CD14-positive monocyte (primary cell): ENCODE results near the gene CAMK1G. TPM values are rescaled to one million over a fixed set of nuclear protein-coding genes. Genes with fewer than 3 reads are reported as not detected.

ENCODE experiments used
- DNase-seq, 3 donors: peaks; one replicate each; pipeline ENCODE4 v3.0.0-alpha.2; 2011 to 2022
- H2AFZ ChIP-seq: 2 replicates; pipeline ENCODE4 v1.6.0; 2012; ENCODE audit warnings: mild to moderate bottlenecking, low read depth, low read length, inconsistent platforms; ENCODE audit not compliant: insufficient read depth, poor library complexity, severe bottlenecking
- H3K27ac ChIP-seq, 2 donors: 1 replicate in 1 of 2; 2 replicates in 1 of 2; pipeline ENCODE4 v1.5.1; 2012 to 2013; ENCODE audit warnings: low read length in 2 of 2, control low read depth in 1 of 2, inconsistent platforms in 1 of 2, low read depth in 1 of 2, mild to moderate bottlenecking in 1 of 2
- H3K27me3 ChIP-seq, 2 donors: one replicate each; pipeline versions ENCODE4 v1.6.0 to v1.6.1; 2011 to 2013; ENCODE audit warnings: low read length in 2 of 2; ENCODE audit not compliant: control insufficient read depth in 2 of 2, insufficient read depth in 2 of 2
- H3K36me3 ChIP-seq, 2 donors: replicated peaks in 1 of 2; 1 replicate in 1 of 2; 2 replicates in 1 of 2; pipeline versions ENCODE4 v1.5.1 to v1.6.1; 2012 to 2013; ENCODE audit warnings: low read length in 2 of 2, control low read depth in 1 of 2, inconsistent platforms in 1 of 2, mild to moderate bottlenecking in 1 of 2; ENCODE audit not compliant: insufficient read depth in 2 of 2, control insufficient read depth in 1 of 2
- H3K4me1 ChIP-seq, 2 donors: 1 replicate in 1 of 2; 2 replicates in 1 of 2; pipeline versions ENCODE4 v1.5.1 to v1.6.1; 2012 to 2013; ENCODE audit warnings: low read length in 2 of 2, control low read depth in 1 of 2, inconsistent platforms in 1 of 2, mild to moderate bottlenecking in 1 of 2, moderate library complexity in 1 of 2; ENCODE audit not compliant: insufficient read depth in 2 of 2, control insufficient read depth in 1 of 2
- H3K4me2 ChIP-seq: replicated peaks from 2 replicates; pipeline ENCODE3; 2012; ENCODE audit warnings: low read length, moderate library complexity, mild to moderate bottlenecking; ENCODE audit not compliant: poor library complexity, severe bottlenecking; ENCODE audit errors: extremely low read depth
- H3K4me3 ChIP-seq, 3 experiments: fragments of 200-600 bp in 1 of 3; sonication (generic) in 1 of 3; replicated peaks in 1 of 3; 1 replicate in 2 of 3; 2 replicates in 1 of 3; pipeline ENCODE4 v1.5.1; 2011 to 2013; ENCODE audit warnings: low read length in 3 of 3, mild to moderate bottlenecking in 3 of 3, control low read depth in 2 of 3, low read depth in 2 of 3, inconsistent platforms in 1 of 3, moderate library complexity in 1 of 3
- H3K79me2 ChIP-seq: 2 replicates; pipeline ENCODE4 v1.6.0; 2012; ENCODE audit warnings: mild to moderate bottlenecking, control low read depth, inconsistent platforms, low read length, moderate library complexity; ENCODE audit not compliant: insufficient read depth
- H3K9ac ChIP-seq: 2 replicates; pipeline ENCODE4 v1.6.0; 2017; ENCODE audit warnings: low read length, mild to moderate bottlenecking; ENCODE audit not compliant: insufficient read depth, poor library complexity, severe bottlenecking
- H3K9me3 ChIP-seq, 2 donors: replicated peaks in 1 of 2; 1 replicate in 1 of 2; 2 replicates in 1 of 2; pipeline versions ENCODE4 v1.5.1 to v1.6.1; 2012 to 2013; ENCODE audit warnings: low read length in 2 of 2, control low read depth in 1 of 2; ENCODE audit not compliant: control insufficient read depth in 1 of 2, insufficient read depth in 1 of 2
- H4K20me1 ChIP-seq: 2 replicates; pipeline ENCODE4 v1.6.0; 2012; ENCODE audit warnings: mild to moderate bottlenecking, low read length, control low read depth, moderate library complexity; ENCODE audit not compliant: insufficient read depth
- H3K27ac Mint-ChIP-seq, 7 donors: one replicate each; pipeline ENCODE4 v1.8.0; 2020; ENCODE audit warnings: mild to moderate bottlenecking in 7 of 7, mixed read lengths in 7 of 7, moderate library complexity in 6 of 7, inconsistent platforms in 2 of 7
- H3K27me3 Mint-ChIP-seq, 3 donors: one replicate each; pipeline ENCODE4 v1.8.0; 2021 to 2022; ENCODE audit warnings: low read depth in 3 of 3, mild to moderate bottlenecking in 3 of 3, mixed read lengths in 3 of 3, moderate library complexity in 3 of 3, inconsistent platforms in 1 of 3
- H3K36me3 Mint-ChIP-seq, 2 donors: one replicate each; pipeline ENCODE4 v1.8.0; 2020; ENCODE audit warnings: mixed read lengths in 2 of 2, inconsistent platforms in 1 of 2, mild to moderate bottlenecking in 1 of 2
- H3K4me1 Mint-ChIP-seq: one replicate; pipeline ENCODE4 v1.8.0; 2020; ENCODE audit warnings: mild to moderate bottlenecking, mixed read lengths
- H3K4me3 Mint-ChIP-seq, 2 donors: one replicate each; pipeline ENCODE4 v1.8.0; 2020; ENCODE audit warnings: mild to moderate bottlenecking in 2 of 2, mixed read lengths in 2 of 2, moderate library complexity in 1 of 2
- H3K9me3 Mint-ChIP-seq, 7 donors: one replicate each; pipeline ENCODE4 v1.8.0; 2020 to 2022; ENCODE audit warnings: mixed read lengths in 7 of 7, mild to moderate bottlenecking in 6 of 7, moderate library complexity in 6 of 7, inconsistent platforms in 2 of 7
- WGBS: methylation state at CpG from one replicate; pipeline ENCODE4 v1.1.5; 2013; ENCODE audit warnings: missing lambda C conversion rate; ENCODE audit not compliant: insufficient coverage; 5-methylcytosine and 5-hydroxymethylcytosine counted together
- intact Hi-C, 2 donors: fragments of 100-400 bp; cut with micrococcal nuclease; formaldehyde crosslinking; loops; one replicate each; pipeline versions ENCODE4 v1.15.0 to v1.15.1; 2023
- polyA plus RNA-seq, 3 donors: library from polyadenylated mRNA; depleted of rRNA in 1 of 3; unstranded in 2 of 3; stranded (reverse) in 1 of 3; fragments of 300-500 nt in 2 of 3; fragments of >200 nt in 1 of 3; fragmentation: Illumina TruSeq in 2 of 3; gene quantifications; 1 replicate in 2 of 3; 2 replicates in 1 of 3; pipeline ENCODE4 v1.2.3, GENCODE V29; 2012 to 2021
- TF ChIP-seq, protein P1 (sequence below): fragments of 200-600 bp; IDR thresholded peaks from one replicate; pipeline ENCODE4 v1.8.0; 2022; ENCODE audit warnings: antibody characterized with exemption, mild to moderate bottlenecking

CAMK1G gene
- polyA plus RNA-seq, 3 donors = not detected

DNA sequence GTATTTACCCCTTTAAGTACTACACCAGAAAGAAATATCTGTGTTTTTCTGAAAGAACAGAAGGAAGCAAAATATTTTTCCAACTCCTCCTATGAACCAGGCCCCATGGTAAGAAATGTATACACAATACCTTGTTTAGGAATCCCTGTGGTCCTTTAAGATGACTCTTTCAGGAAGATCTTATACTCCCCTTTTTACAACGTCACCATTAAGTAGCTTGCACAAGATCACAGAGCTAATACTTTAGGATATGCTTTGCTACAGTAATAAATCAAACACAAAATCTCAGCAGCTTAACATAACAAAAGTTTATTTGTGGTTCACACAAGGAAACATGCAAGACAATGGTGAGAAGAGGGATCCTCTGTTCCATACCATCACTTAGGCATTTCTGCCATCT, 77.6 kb downstream of the CAMK1G start:
- H3K36me3 ChIP-seq = no peaks in the 10 kb centered on the region
- no peaks in the 10 kb centered on the region for H3K79me2 ChIP-seq
- Mint-ChIP-seq H3K27ac (peak overlapping the region; percentile 23 to 98 (median 91)), H3K9me3 (peaks cover 0 to 4% (median 0%) of the 10 kb centered on the region in 7 donors), H3K27me3 (peaks cover 29 to 61% (median 44%) of the 10 kb centered on the region in 3 donors), H3K36me3 (peaks cover 17 to 46% of the 10 kb centered on the region in 2 donors), H3K4me1 (peaks cover 68% of the 10 kb centered on the region), H3K4me3 (peak overlapping the region in 1 of 2 donors; percentile 19)
- no peaks in the 10 kb centered on the region for H4K20me1 ChIP-seq
- DNase-seq = peak in 2 of 3 donors; percentile 31 to 52
- no peak overlapping the region for H2AFZ ChIP-seq
- peaks cover 48 to 52% of the 10 kb centered on the region in 2 donors for H3K4me1 ChIP-seq
- intact Hi-C loops = no loop called here
- H3K4me3 ChIP-seq = no peak overlapping the region
- WGBS = no CpG with 5 or more reads among the region's 1 CpG
- no peak overlapping the region for H3K4me2 ChIP-seq
- no peaks in the 10 kb centered on the region for H3K9me3 ChIP-seq
- H3K27ac ChIP-seq = peak overlapping the region in 1 of 2 donors; percentile 74
- TF ChIP-seq, protein P1, sequence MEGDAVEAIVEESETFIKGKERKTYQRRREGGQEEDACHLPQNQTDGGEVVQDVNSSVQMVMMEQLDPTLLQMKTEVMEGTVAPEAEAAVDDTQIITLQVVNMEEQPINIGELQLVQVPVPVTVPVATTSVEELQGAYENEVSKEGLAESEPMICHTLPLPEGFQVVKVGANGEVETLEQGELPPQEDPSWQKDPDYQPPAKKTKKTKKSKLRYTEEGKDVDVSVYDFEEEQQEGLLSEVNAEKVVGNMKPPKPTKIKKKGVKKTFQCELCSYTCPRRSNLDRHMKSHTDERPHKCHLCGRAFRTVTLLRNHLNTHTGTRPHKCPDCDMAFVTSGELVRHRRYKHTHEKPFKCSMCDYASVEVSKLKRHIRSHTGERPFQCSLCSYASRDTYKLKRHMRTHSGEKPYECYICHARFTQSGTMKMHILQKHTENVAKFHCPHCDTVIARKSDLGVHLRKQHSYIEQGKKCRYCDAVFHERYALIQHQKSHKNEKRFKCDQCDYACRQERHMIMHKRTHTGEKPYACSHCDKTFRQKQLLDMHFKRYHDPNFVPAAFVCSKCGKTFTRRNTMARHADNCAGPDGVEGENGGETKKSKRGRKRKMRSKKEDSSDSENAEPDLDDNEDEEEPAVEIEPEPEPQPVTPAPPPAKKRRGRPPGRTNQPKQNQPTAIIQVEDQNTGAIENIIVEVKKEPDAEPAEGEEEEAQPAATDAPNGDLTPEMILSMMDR = no peak
- no peak overlapping the region for H3K9ac ChIP-seq
- peaks cover 20 to 41% of the 10 kb centered on the region in 2 donors for H3K27me3 ChIP-seq

DNA sequence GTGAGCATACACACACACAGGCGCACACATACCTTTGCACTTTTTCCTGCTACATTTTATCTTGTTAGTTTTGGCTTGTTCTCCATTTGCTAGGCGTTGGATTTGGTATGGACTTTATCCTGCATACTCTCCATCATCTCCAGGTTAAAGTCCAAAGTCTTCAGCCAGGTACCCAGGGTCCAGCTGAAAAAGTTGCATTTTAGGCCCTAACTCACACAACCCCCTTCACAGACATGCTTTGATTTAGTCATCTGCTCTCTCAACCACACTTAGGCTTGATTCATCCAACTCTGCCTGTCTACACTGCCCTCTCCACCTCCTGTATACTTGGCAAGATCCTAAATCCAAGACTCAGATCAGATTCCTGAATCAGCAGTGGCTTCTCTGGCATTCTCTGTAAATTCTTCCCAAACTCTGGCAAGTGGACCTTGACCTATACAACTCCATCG, 79.4 kb downstream of the CAMK1G start:
- intact Hi-C loops = no loop called here
- H3K36me3 ChIP-seq = no peaks in the 10 kb centered on the region
- H3K4me2 ChIP-seq = no peak overlapping the region
- no peak overlapping the region for H3K27ac ChIP-seq
- Mint-ChIP-seq H3K9me3 (no peaks in the 10 kb centered on the region), H3K27ac (peak overlapping the region in 5 of 7 donors; percentile 2 to 64 (median 47)), H3K4me3 (peak overlapping the region in 1 of 2 donors; percentile 56), H3K4me1 (peaks cover 51% of the 10 kb centered on the region), H3K27me3 (peaks cover 22 to 45% (median 34%) of the 10 kb centered on the region in 3 donors), H3K36me3 (peaks cover 8 to 37% of the 10 kb centered on the region in 2 donors)
- peaks cover 33 to 41% of the 10 kb centered on the region in 2 donors for H3K4me1 ChIP-seq
- no peaks in the 10 kb centered on the region for H3K79me2 ChIP-seq
- no peak for DNase-seq
- peaks cover 24 to 34% of the 10 kb centered on the region in 2 donors for H3K27me3 ChIP-seq
- H4K20me1 ChIP-seq = no peaks in the 10 kb centered on the region
- TF ChIP-seq, protein P1 = no peak
- H3K9ac ChIP-seq = no peak overlapping the region
- no peak overlapping the region for H2AFZ ChIP-seq
- no peaks in the 10 kb centered on the region for H3K9me3 ChIP-seq
- H3K4me3 ChIP-seq = no peak overlapping the region
- WGBS = 100% methylated on average over 2 of the region's 3 CpGs

Other genes with a start within 250 kb of the CAMK1G start
- under 1 TPM; 0.29 to 0.67 (median 0.30) TPM for gene LAMB3, start 68.7 kb downstream of the CAMK1G start, polyA plus RNA-seq
- gene G0S2, start 91.7 kb downstream of the CAMK1G start, polyA plus RNA-seq = 1,000 to 10,000 TPM in 1 of 3 donors, 100 to 1,000 TPM in 2; 176 to 1,583 (median 373) TPM
- gene HSD11B1, start 121.1 kb downstream of the CAMK1G start, polyA plus RNA-seq = not detected
- gene TRAF3IP3, start 172.3 kb downstream of the CAMK1G start, polyA plus RNA-seq = 100 to 1,000 TPM in 2 of 3 donors, 10 to 100 TPM in 1; 89.3 to 266 (median 111) TPM
- under 1 TPM; 0.07 to 0.47 (median 0.19) TPM for gene C1orf74, start 200.8 kb downstream of the CAMK1G start, polyA plus RNA-seq
- gene IRF6, start 222.4 kb downstream of the CAMK1G start, polyA plus RNA-seq = under 1 TPM; 0.21 to 0.62 (median 0.35) TPM
- gene UTP25, start 244.3 kb downstream of the CAMK1G start, polyA plus RNA-seq = 1 to 10 TPM in 2 of 3 donors, under 1 TPM in 1; 0.98 to 1.4 (median 1.1) TPM